ENCODE data around the gene PES1. TPM values are rescaled to one million over a fixed set of nuclear protein-coding genes. Genes with fewer than 3 reads are reported as not detected.

PES1 gene
- total RNA-seq, 1 experiment from 2014 or later = 167 TPM

- Histone ChIP-seq H3K9me3 (ENCODE audit: control insufficient read depth in 1 of 2, insufficient read depth in 1 of 2, low read depth in 1 of 2, low read length in 2 of 2) (no peaks in the 10 kb centered on the region), H3K9ac (ENCODE audit: low read length) (no peak overlapping the region), H3K27me3 (ENCODE audit: insufficient read depth, low read length) (no peaks in the 10 kb centered on the region), H2AFZ (ENCODE audit: low read depth, low read length, poor library complexity, severe bottlenecking) (no peak overlapping the region), H3K9me2 (ENCODE audit: insufficient read depth) (no peaks in the 10 kb centered on the region), H3K36me3 (ENCODE audit: control insufficient read depth in 1 of 2, insufficient read depth in 2 of 2, low read length in 2 of 2) (no peaks in the 10 kb centered on the region), H3K4me3 (replicated peaks in 1 of 2; ENCODE audit: low read depth in 1 of 2, low read length in 2 of 2) (no peak overlapping the region), H3K79me2 (ENCODE audit: insufficient read depth, low read length) (peaks cover 18% of the 10 kb centered on the region; the same call in 1 of the 2 replicates), H3K4me2 (ENCODE audit: low read length) (no peak overlapping the region), H4K20me1 (ENCODE audit: insufficient read depth) (no peaks in the 10 kb centered on the region), H3K27ac (ENCODE audit: low read depth, low read length) (no peak overlapping the region), H3K4me1 (ENCODE audit: control insufficient read depth in 1 of 2, insufficient read depth in 2 of 2, low read length in 2 of 2) (peaks cover 10 to 18% of the 10 kb centered on the region in 2 experiments)
- intact Hi-C loops (cut with micrococcal nuclease) = no loop called here
- ATAC-seq = no peak
- ChIA-PET CTCF (no interaction called here), RAD21 (ENCODE audit: low non-redundant PET in 1 of 2, low total read pairs in 2 of 2, uncharacterized antibody in 2 of 2, unreplicated experiment in 2 of 2) (no interaction called here), POLR2A (interaction anchor here (0.7 kb wide), 1 partner anchor 15 kb away, joined by 3 read pairs; no protein-coding TSS in a partner anchor)
- no TSS peak for BruUV-seq (replicated peaks)
- DNase-seq (ENCODE audit: low read depth, low spot score) = no peak
- no peak for TF ChIP-seq ZNF274 (IDR thresholded peaks at IDR 0.05; ENCODE audit: low read depth, low read length)
- TF ChIP-seq ELF1 (IDR thresholded peaks at IDR 0.05; ENCODE audit: borderline replicate concordance, low read depth) = no peak
- TF ChIP-seq SRF (IDR thresholded peaks at IDR 0.05; ENCODE audit: low read depth) = no peak
- TF ChIP-seq ZFX (IDR thresholded peaks at IDR 0.05) = no peak
- TF ChIP-seq, protein P1, sequence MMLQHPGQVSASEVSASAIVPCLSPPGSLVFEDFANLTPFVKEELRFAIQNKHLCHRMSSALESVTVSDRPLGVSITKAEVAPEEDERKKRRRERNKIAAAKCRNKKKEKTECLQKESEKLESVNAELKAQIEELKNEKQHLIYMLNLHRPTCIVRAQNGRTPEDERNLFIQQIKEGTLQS (IDR thresholded peaks at IDR 0.05) = no peak
- no peak for TF ChIP-seq POLR2A (IDR thresholded peaks at IDR 0.05; ENCODE audit: borderline replicate concordance, extremely low read depth, insufficient read depth, insufficient read length)
- TF ChIP-seq EZH2phosphoT487 (IDR thresholded peaks at IDR 0.05; ENCODE audit: borderline replicate concordance) = no peak
- TF ChIP-seq, protein P2, sequence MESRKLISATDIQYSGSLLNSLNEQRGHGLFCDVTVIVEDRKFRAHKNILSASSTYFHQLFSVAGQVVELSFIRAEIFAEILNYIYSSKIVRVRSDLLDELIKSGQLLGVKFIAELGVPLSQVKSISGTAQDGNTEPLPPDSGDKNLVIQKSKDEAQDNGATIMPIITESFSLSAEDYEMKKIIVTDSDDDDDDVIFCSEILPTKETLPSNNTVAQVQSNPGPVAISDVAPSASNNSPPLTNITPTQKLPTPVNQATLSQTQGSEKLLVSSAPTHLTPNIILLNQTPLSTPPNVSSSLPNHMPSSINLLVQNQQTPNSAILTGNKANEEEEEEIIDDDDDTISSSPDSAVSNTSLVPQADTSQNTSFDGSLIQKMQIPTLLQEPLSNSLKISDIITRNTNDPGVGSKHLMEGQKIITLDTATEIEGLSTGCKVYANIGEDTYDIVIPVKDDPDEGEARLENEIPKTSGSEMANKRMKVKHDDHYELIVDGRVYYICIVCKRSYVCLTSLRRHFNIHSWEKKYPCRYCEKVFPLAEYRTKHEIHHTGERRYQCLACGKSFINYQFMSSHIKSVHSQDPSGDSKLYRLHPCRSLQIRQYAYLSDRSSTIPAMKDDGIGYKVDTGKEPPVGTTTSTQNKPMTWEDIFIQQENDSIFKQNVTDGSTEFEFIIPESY (IDR thresholded peaks at IDR 0.05; ENCODE audit: extremely low read depth, insufficient replicate concordance, low read length) = no peak
- TF ChIP-seq POLR2AphosphoS5 (IDR thresholded peaks at IDR 0.05; ENCODE audit: low read depth, low read length) = no peak
- TF ChIP-seq SP1 (IDR thresholded peaks at IDR 0.05; ENCODE audit: low read depth) = no peak
- TF ChIP-seq EZH2 (IDR thresholded peaks at IDR 0.05) = no peak
- TF ChIP-seq CEBPB (IDR thresholded peaks at IDR 0.05; ENCODE audit: low read depth) = no peak
- no peak for TF ChIP-seq TCF7L2 (IDR thresholded peaks at IDR 0.05; ENCODE audit: borderline replicate concordance, extremely low read depth, insufficient read depth, insufficient read length)
- TF ChIP-seq, protein P3, sequence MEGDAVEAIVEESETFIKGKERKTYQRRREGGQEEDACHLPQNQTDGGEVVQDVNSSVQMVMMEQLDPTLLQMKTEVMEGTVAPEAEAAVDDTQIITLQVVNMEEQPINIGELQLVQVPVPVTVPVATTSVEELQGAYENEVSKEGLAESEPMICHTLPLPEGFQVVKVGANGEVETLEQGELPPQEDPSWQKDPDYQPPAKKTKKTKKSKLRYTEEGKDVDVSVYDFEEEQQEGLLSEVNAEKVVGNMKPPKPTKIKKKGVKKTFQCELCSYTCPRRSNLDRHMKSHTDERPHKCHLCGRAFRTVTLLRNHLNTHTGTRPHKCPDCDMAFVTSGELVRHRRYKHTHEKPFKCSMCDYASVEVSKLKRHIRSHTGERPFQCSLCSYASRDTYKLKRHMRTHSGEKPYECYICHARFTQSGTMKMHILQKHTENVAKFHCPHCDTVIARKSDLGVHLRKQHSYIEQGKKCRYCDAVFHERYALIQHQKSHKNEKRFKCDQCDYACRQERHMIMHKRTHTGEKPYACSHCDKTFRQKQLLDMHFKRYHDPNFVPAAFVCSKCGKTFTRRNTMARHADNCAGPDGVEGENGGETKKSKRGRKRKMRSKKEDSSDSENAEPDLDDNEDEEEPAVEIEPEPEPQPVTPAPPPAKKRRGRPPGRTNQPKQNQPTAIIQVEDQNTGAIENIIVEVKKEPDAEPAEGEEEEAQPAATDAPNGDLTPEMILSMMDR (IDR thresholded peaks at IDR 0.05 in 2 of 3, conservative IDR thresholded peaks at IDR 0.05 in 1 of 3; ENCODE audit: borderline replicate concordance in 1 of 3, insufficient read depth in 1 of 3, low read depth in 2 of 3, low read length in 2 of 3) = no peak
- no peak for TF ChIP-seq CBX3 (IDR thresholded peaks at IDR 0.05; ENCODE audit: low read depth)
Observed at GRCh38 chr22:30640839-30641430, 49.2 kb upstream of the PES1 start.

All from HCT116 (cell line).